HFFc6 (cell line): Measurements from ENCODE around the gene SLC47A2. TPM values are rescaled to one million over a fixed set of nuclear protein-coding genes. Genes with fewer than 3 reads are reported as not detected.

ENCODE experiments used
- DNase-seq: peaks from one replicate; pipeline ENCODE4 v3.0.0-alpha.2; 2018
- H3K27ac Mint-ChIP-seq: 2 replicates; pipeline ENCODE4 v1.8.0; 2020; ENCODE audit warnings: mild to moderate bottlenecking, mixed read lengths
- H3K27me3 Mint-ChIP-seq: 2 replicates; pipeline ENCODE4 v1.8.0; 2021; ENCODE audit warnings: mild to moderate bottlenecking, moderate library complexity, mixed read lengths; ENCODE audit not compliant: insufficient read depth
- H3K36me3 Mint-ChIP-seq: 2 replicates; pipeline ENCODE4 v1.8.0; 2021; ENCODE audit warnings: low read depth, mixed read lengths
- H3K4me1 Mint-ChIP-seq: 2 replicates; pipeline ENCODE4 v1.8.0; 2020; ENCODE audit warnings: low read depth, mixed read lengths
- H3K4me3 Mint-ChIP-seq: 2 replicates; pipeline ENCODE4 v1.8.0; 2020; ENCODE audit warnings: mild to moderate bottlenecking, moderate library complexity, mixed read lengths
- H3K9me3 Mint-ChIP-seq: 2 replicates; pipeline ENCODE4 v1.8.0; 2020; ENCODE audit warnings: mild to moderate bottlenecking, mixed read lengths
- CTCF ChIP-seq: fragments of 200-600 bp; sonication (generic); IDR thresholded peaks from 2 replicates; pipeline ENCODE4 v1.5.0; 2021; ENCODE audit warnings: antibody characterized with exemption, mild to moderate bottlenecking
- total RNA-seq, 6 experiments: library from RNA; stranded (reverse); fragmentation: NEBNext Ultra II Directional; extraction: Animal tissue kit (Norgen Biotek cat#: 25700); gene quantifications; 2 replicates in 1 of 6; 3 replicates in 5 of 6; pipeline ENCODE4 v1.2.3, GENCODE V29; 2021

Gene SLC47A2
- total RNA-seq, 6 experiments from 2014 or later = not detected

- H3K9me3 Mint-ChIP-seq = no peaks in the 10 kb centered on the region
- H3K27me3 Mint-ChIP-seq = no peaks in the 10 kb centered on the region
- TF ChIP-seq CTCF = no peak
- H3K36me3 Mint-ChIP-seq = peaks cover 27% of the 10 kb centered on the region
- DNase-seq = no peak
- H3K4me1 Mint-ChIP-seq = no peaks in the 10 kb centered on the region
- no peak overlapping the region for H3K4me3 Mint-ChIP-seq
- no peak overlapping the region for H3K27ac Mint-ChIP-seq
These were observed 56.8 kb downstream of the SLC47A2 start for GRCh38 chr17:19659366-19660177.

- H3K9me3 Mint-ChIP-seq = no peaks in the 10 kb centered on the region
- DNase-seq = no peak
- peaks cover 2% of the 10 kb centered on the region; the same call in 1 of the 2 replicates for H3K4me1 Mint-ChIP-seq
- no peak overlapping the region for H3K4me3 Mint-ChIP-seq
- H3K27ac Mint-ChIP-seq = no peak overlapping the region
- H3K36me3 Mint-ChIP-seq = peaks cover 27% of the 10 kb centered on the region
- peaks cover 2% of the 10 kb centered on the region; the same call in 1 of the 2 replicates for H3K27me3 Mint-ChIP-seq
- no peak for TF ChIP-seq CTCF
These were observed 59.4 kb downstream of the SLC47A2 start for GRCh38 chr17:19656851-19657581.

GRCh38 chr17:19656336-19656735 is 60.0 kb downstream of the SLC47A2 start:
- no peak for TF ChIP-seq CTCF
- H3K4me3 Mint-ChIP-seq = no peak overlapping the region
- no peak for DNase-seq
- no peak overlapping the region for H3K27ac Mint-ChIP-seq
- peaks cover 3% of the 10 kb centered on the region; the same call in 1 of the 2 replicates for H3K27me3 Mint-ChIP-seq
- H3K9me3 Mint-ChIP-seq = no peaks in the 10 kb centered on the region
- peaks cover 31% of the 10 kb centered on the region for H3K36me3 Mint-ChIP-seq
- peaks cover 9% of the 10 kb centered on the region for H3K4me1 Mint-ChIP-seq

- Mint-ChIP-seq H3K27ac (no peak overlapping the region), H3K36me3 (peaks cover 31% of the 10 kb centered on the region), H3K27me3 (peaks cover 5% of the 10 kb centered on the region; the same call in 1 of the 2 replicates), H3K4me1 (peaks cover 22% of the 10 kb centered on the region), H3K4me3 (no peak overlapping the region), H3K9me3 (no peaks in the 10 kb centered on the region)
- TF ChIP-seq CTCF = no peak
- no peak for DNase-seq
These were observed 61.5 kb downstream of the SLC47A2 start for GRCh38 chr17:19654896-19655295.

- no peak for DNase-seq
- Mint-ChIP-seq H3K27ac (no peak overlapping the region), H3K9me3 (no peaks in the 10 kb centered on the region), H3K4me3 (no peak overlapping the region), H3K27me3 (peaks cover 5% of the 10 kb centered on the region; the same call in 1 of the 2 replicates), H3K4me1 (peaks cover 27% of the 10 kb centered on the region), H3K36me3 (peaks cover 31% of the 10 kb centered on the region)
- no peak for TF ChIP-seq CTCF
These were observed 62.0 kb downstream of the SLC47A2 start for GRCh38 chr17:19654342-19654886.
